Limb (tissue), 2 donors: ENCODE results near the gene ALDH3B1.
A peak's percentile ranks its signal among the peaks of the same experiment; 100 is the strongest.

Source experiments
- DNase-seq, 2 donors: peaks; one replicate each; pipeline ENCODE4 v3.0.0-alpha.2; 2016; ENCODE audit errors: extremely low spot score in 2 of 2

ALDH3B1 gene

GRCh38 chr11:68043349-68044144, 33.4 kb downstream of the ALDH3B1 start:
- DNase-seq, result peak; percentile 8 to 34

- DNase-seq, result no peak
Measured at GRCh38 chr11:68044145-68044813, 34.2 kb downstream of the ALDH3B1 start.

- no peak for DNase-seq
Measured at GRCh38 chr11:68044898-68045351, 34.8 kb downstream of the ALDH3B1 start.

DNA sequence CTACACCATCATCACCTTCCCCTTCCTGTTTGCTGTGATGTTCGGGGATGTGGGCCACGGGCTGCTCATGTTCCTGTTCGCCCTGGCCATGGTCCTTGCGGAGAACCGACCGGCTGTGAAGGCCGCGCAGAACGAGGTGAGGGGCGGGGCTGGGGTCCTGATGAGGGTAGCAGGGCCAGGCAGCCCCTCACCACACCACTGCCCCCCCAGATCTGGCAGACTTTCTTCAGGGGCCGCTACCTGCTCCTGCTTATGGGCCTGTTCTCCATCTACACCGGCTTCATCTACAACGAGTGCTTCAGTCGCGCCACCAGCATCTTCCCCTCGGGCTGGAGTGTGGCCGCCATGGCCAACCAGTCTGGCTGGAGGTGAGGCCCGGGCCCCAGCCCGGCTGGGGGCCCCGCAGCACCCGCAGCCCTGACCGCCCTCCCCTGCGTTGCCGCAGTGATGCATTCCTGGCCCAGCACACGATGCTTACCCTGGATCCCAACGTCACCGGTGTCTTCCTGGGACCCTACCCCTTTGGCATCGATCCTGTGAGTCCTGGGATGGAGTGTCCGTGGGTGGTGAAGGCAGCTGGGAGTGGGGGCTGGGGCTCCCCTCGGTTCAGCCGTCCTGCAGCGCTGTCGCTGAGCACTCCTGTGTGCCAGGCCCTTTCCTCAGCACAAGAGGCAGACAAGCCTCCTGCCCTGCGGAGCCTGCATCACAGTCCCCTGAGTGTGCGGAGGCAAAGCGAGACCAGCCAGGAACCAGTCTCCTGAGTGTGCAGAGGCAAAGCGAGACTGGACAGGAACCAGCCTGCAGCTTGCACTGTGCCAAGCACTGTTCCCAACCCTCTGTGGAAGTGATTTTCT, 37.5 kb downstream of the ALDH3B1 start:
- no peak for DNase-seq

- DNase-seq, result no peak
Measured at GRCh38 chr11:68048681-68049508, 38.8 kb downstream of the ALDH3B1 start.

DNA sequence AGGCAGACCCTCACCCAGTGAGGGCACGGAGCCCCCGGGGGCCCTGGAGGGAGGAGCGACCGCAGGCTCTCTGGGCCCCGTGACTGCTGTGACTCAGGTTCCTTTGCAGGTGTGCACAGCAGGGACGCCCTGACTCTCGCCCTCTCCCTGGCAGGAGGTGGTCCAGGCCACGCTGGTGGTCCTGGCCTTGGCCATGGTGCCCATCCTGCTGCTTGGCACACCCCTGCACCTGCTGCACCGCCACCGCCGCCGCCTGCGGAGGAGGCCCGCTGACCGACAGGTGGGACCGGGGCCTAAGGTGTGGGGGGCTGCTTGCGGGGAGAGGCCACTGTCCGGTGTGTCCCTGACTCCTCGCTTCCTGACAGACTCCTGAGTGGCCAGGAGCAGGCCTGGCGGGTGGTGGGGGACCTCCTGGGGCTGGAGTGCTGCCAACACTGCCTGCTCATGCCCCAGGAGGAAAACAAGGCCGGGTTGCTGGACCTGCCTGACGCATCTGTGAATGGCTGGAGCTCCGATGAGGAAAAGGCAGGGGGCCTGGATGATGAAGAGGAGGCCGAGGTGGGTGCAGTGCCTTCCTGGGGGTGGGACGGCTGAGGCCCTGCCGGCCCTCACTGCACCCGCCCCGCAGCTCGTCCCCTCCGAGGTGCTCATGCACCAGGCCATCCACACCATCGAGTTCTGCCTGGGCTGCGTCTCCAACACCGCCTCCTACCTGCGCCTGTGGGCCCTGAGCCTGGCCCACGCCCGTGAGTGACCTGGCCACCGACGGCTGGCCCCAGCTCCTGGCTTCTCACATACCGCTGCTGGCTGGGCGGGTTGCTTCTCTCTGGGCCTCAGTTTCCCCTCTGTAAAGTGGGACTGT, 39.6 kb downstream of the ALDH3B1 start:
- DNase-seq, result no peak

GRCh38 chr11:68050371-68050841, 40.3 kb downstream of the ALDH3B1 start:
- no peak for DNase-seq

GRCh38 chr11:68051191-68052136, 41.3 kb downstream of the ALDH3B1 start:
- DNase-seq, result no peak

- DNase-seq, result no peak
Measured at GRCh38 chr11:68052137-68052873, 42.2 kb downstream of the ALDH3B1 start.

GRCh38 chr11:68053117-68053516, 43.0 kb downstream of the ALDH3B1 start:
- no peak for DNase-seq

DNA sequence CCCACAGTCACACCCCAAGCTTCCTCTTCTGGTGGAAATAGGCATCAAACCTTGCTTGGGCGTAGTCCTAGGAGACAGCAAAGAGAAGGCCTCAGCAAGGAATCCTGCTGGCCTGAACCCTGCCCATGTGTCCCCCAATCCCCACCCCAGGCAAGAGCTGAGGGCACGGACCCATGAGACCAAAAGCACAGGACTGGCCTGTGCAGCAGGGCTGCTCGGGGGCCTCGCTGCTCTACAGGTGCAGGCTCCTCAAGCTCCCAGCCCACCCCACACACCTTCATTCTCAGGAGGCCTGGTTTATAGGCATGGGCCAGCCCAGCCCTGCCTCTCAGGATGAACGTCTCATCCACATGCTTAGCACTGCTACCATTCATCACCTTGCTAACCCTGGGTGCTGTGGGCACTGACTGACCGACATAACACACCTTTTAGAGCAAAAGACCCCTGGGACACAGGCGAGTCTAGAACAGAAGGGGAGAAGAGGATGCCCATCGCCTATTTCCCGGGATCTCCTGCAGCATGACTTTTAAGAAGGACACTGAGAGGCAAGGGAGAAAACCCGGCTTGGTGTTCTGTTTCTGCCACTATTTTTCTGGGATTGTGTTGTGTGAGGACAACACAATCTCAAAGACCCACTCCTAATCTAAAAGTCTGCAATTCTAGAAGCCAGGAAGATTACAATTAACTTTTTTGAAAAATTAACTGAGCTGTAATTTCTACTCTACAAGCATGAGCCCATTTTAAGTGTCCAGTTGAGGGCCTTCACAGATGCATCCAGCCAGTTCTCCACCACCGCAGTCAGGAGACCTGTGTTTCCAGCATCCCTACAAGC, 44.1 kb downstream of the ALDH3B1 start:
- DNase-seq, result no peak

DNA sequence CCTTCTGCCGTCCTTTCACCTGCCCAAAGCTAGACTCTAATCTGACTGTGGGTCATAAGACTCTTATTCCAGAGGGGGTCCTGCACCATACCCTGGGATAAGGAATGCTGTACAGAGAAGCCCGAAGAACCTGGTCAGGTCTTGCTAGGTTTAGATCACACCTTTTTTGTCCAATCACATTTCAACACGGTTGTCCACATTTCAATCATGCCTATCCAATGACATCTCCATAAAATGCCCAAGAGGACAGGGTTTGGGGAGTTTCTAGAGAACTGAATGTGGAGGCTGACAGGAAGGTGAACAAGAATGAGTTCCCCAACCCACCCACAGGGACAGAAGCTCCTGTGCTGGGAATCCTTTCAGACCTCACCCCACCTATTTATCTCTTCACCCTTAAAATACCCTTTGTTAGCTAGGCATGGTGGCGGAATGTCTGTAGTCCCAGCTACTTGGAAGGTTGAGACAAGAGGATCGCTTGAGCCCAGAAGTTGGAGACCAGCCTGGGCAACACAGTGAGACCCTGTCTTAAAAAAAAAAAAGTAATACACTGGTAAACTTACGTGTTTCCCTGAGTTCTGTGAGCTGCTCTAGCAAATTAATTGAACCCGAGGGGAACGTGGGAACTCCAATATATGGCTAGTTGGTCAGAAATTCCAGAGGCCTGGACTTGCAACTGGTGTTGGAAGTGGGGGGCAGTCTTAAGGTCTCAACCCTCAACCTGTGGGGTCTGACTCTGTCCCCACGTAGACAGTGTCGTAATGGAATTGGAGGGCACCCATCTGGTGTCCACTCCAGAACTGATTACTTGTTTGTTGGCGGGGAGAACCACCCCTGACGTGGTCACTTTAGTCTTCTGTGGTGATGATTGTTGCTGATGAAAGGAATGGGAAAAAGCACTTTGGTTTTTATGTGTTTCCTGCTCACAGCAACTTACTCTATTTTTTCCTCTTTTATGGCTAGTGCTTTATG, 46.5 kb downstream of the ALDH3B1 start:
- no peak for DNase-seq

- DNase-seq, result no peak
Measured at GRCh38 chr11:68057807-68058206, 47.7 kb downstream of the ALDH3B1 start.

DNA sequence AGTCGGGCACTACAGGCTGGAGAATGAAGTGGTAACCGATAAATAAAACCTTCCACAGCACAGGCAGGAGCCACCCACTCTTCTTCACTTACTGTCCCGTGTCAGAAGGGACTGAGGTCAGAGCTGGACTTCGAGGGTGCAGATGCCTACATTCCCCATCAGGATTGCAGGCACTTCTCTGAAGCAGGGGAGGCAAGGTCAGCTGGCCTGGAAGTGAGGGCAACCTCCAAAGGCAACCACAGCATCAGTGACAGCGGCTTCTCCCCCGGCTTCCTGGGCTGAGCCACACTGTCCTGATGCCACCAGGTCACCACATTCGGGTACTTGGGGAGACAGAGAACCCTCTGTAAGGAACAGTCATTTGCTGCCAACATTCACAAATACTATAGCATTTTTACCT, 51.4 kb downstream of the ALDH3B1 start:
- no peak for DNase-seq

DNA sequence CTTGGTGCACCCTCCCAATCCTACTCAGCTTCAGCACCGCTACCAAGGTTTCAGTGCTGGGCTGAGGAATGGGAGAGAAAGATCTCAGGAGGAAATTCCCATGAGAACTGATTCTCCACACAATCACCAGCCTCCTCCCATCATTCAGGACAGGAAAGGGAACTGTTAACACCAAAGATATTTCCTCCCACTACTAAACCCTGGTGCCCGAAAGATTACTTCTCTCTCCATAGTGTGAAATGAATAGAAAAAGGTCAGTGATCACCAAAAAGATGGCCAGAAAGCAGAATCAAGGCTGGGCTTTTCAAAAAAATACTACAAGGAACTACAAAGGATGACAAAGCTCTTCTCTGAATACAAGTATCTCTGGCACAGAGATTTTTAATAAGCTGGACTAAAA, 54.8 kb downstream of the ALDH3B1 start:
- DNase-seq, result no peak

DNA sequence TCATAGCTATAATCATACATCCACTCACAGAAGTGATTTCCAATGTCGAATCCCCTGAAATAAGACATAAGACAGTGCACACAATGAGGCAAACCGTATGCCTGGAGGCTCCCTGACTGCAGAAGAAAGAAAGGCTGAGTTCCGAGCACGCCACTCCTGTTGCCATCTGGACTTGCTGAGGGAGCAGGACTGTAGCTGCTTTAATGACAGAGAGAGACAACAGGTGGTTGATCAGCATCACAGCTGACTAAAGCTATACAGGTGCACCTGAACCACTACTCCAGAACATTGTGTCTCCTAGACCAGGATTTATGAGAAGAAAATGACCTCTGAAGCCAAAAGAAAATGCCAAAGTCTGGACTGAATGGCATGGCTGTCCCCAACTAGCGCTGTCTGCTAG, 55.7 kb downstream of the ALDH3B1 start:
- no peak for DNase-seq
